Body of pancreas (tissue), 4 donors: ENCODE measurements around the gene MAP3K2.

Source experiments
- CTCF ChIP-seq, 7 experiments: fragments of 450-650 bp in 4 of 7; fragments of 200-600 bp in 3 of 7; sonication (generic) in 3 of 7; IDR thresholded peaks; one replicate each; pipeline ENCODE4 v1.5.1; 2016 to 2019; ENCODE audit warnings: antibody characterized with exemption in 7 of 7
- POLR2A ChIP-seq, 3 donors: fragments of 450-650 bp; IDR thresholded peaks; one replicate each; pipeline ENCODE4 v1.6.1; 2016; ENCODE audit warnings: antibody characterized with exemption in 3 of 3, mild to moderate bottlenecking in 2 of 3

GRCh38 chr2:127275356-127275755 is 112.4 kb downstream of the MAP3K2 start:
- TF ChIP-seq CTCF (IDR thresholded peaks at IDR 0.05) (no peak), POLR2A (IDR thresholded peaks at IDR 0.05) (no peak)
